Keratinocyte (primary cell): Measurements from ENCODE around the gene TM9SF3.

ENCODE experiments used
- EZH2 ChIP-seq: IDR thresholded peaks from one replicate; pipeline ENCODE4 v1.6.1; 2012; ENCODE audit warnings: inconsistent platforms, mild to moderate bottlenecking, low read length, moderate library complexity
- TF ChIP-seq, protein P1 (sequence below), 3 experiments: IDR thresholded peaks in 1 of 3; conservative IDR thresholded peaks in 1 of 3; optimal IDR thresholded peaks in 1 of 3; 2 replicates in 2 of 3; 3 replicates in 1 of 3; pipeline versions ENCODE3 to v1.5.1; 2011; ENCODE audit warnings: low read length in 3 of 3, mild to moderate bottlenecking in 3 of 3, moderate library complexity in 2 of 3, control low read depth in 1 of 3, inconsistent platforms in 1 of 3; ENCODE audit not compliant: insufficient read depth in 2 of 3; ENCODE audit errors: extremely low read depth in 1 of 3

- TF ChIP-seq, protein P1, sequence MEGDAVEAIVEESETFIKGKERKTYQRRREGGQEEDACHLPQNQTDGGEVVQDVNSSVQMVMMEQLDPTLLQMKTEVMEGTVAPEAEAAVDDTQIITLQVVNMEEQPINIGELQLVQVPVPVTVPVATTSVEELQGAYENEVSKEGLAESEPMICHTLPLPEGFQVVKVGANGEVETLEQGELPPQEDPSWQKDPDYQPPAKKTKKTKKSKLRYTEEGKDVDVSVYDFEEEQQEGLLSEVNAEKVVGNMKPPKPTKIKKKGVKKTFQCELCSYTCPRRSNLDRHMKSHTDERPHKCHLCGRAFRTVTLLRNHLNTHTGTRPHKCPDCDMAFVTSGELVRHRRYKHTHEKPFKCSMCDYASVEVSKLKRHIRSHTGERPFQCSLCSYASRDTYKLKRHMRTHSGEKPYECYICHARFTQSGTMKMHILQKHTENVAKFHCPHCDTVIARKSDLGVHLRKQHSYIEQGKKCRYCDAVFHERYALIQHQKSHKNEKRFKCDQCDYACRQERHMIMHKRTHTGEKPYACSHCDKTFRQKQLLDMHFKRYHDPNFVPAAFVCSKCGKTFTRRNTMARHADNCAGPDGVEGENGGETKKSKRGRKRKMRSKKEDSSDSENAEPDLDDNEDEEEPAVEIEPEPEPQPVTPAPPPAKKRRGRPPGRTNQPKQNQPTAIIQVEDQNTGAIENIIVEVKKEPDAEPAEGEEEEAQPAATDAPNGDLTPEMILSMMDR (optimal IDR thresholded peaks at IDR 0.05 in 1 of 3, IDR thresholded peaks at IDR 0.05 in 1 of 3, conservative IDR thresholded peaks at IDR 0.05 in 1 of 3; ENCODE audit: extremely low read depth in 1 of 3, insufficient read depth in 2 of 3, low read length in 3 of 3) = no peak
- TF ChIP-seq EZH2 = no peak
Measured at GRCh38 chr10:96548589-96548988, 38.2 kb downstream of the TM9SF3 start.
